ENCODE data around the gene SIAH2. TPM values are rescaled to one million over a fixed set of nuclear protein-coding genes. Genes with fewer than 3 reads are reported as not detected.

The SIAH2 gene
- total and polyA plus RNA-seq, 9 of the 15 experiments (the other 6 are each of a cell fraction or from before 2014, with no cell fraction given) = 4.8 to 39.0 (median 29.9) TPM

DNA sequence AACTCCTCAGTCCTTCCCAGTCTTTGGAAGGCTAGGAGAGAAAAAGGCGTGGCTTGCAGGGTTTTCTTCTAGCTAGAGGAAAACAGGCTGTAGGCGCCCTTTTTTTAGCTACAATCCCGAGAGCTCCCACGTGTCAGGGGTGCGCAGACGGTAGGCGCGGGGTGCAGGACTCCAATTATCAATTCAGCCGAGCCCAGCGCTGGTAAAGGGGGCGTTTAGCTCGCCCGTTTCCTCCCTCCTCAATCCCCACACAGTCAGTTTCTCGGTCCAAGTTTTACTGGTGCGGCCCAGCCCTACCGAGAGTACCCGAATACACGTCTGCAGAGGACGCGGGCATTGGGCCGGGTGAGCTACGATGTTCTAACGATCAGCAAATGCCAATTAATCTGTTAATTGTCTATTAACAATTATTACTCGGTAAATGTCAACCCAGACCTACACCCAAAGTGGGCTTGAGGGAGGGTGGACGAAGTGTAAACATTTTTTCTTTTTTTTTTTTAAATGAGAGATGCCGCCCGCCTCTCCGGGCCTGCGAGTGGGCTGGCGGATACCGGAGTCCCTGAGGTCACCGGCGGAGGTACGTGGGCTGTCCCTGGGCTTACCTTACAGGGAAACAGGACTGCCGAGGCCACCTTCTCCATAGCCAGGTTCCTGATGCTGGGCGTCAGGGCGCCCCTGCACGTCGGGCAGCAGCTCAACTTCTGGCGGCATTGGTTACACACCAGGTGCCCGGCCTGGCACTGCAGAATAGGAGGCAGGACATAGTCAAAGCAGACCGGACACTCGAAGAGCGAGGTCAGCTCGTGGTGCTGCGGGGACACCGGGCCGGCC lies 923 bp downstream of the SIAH2 start (continued):
- TF ChIP-seq, protein P1, sequence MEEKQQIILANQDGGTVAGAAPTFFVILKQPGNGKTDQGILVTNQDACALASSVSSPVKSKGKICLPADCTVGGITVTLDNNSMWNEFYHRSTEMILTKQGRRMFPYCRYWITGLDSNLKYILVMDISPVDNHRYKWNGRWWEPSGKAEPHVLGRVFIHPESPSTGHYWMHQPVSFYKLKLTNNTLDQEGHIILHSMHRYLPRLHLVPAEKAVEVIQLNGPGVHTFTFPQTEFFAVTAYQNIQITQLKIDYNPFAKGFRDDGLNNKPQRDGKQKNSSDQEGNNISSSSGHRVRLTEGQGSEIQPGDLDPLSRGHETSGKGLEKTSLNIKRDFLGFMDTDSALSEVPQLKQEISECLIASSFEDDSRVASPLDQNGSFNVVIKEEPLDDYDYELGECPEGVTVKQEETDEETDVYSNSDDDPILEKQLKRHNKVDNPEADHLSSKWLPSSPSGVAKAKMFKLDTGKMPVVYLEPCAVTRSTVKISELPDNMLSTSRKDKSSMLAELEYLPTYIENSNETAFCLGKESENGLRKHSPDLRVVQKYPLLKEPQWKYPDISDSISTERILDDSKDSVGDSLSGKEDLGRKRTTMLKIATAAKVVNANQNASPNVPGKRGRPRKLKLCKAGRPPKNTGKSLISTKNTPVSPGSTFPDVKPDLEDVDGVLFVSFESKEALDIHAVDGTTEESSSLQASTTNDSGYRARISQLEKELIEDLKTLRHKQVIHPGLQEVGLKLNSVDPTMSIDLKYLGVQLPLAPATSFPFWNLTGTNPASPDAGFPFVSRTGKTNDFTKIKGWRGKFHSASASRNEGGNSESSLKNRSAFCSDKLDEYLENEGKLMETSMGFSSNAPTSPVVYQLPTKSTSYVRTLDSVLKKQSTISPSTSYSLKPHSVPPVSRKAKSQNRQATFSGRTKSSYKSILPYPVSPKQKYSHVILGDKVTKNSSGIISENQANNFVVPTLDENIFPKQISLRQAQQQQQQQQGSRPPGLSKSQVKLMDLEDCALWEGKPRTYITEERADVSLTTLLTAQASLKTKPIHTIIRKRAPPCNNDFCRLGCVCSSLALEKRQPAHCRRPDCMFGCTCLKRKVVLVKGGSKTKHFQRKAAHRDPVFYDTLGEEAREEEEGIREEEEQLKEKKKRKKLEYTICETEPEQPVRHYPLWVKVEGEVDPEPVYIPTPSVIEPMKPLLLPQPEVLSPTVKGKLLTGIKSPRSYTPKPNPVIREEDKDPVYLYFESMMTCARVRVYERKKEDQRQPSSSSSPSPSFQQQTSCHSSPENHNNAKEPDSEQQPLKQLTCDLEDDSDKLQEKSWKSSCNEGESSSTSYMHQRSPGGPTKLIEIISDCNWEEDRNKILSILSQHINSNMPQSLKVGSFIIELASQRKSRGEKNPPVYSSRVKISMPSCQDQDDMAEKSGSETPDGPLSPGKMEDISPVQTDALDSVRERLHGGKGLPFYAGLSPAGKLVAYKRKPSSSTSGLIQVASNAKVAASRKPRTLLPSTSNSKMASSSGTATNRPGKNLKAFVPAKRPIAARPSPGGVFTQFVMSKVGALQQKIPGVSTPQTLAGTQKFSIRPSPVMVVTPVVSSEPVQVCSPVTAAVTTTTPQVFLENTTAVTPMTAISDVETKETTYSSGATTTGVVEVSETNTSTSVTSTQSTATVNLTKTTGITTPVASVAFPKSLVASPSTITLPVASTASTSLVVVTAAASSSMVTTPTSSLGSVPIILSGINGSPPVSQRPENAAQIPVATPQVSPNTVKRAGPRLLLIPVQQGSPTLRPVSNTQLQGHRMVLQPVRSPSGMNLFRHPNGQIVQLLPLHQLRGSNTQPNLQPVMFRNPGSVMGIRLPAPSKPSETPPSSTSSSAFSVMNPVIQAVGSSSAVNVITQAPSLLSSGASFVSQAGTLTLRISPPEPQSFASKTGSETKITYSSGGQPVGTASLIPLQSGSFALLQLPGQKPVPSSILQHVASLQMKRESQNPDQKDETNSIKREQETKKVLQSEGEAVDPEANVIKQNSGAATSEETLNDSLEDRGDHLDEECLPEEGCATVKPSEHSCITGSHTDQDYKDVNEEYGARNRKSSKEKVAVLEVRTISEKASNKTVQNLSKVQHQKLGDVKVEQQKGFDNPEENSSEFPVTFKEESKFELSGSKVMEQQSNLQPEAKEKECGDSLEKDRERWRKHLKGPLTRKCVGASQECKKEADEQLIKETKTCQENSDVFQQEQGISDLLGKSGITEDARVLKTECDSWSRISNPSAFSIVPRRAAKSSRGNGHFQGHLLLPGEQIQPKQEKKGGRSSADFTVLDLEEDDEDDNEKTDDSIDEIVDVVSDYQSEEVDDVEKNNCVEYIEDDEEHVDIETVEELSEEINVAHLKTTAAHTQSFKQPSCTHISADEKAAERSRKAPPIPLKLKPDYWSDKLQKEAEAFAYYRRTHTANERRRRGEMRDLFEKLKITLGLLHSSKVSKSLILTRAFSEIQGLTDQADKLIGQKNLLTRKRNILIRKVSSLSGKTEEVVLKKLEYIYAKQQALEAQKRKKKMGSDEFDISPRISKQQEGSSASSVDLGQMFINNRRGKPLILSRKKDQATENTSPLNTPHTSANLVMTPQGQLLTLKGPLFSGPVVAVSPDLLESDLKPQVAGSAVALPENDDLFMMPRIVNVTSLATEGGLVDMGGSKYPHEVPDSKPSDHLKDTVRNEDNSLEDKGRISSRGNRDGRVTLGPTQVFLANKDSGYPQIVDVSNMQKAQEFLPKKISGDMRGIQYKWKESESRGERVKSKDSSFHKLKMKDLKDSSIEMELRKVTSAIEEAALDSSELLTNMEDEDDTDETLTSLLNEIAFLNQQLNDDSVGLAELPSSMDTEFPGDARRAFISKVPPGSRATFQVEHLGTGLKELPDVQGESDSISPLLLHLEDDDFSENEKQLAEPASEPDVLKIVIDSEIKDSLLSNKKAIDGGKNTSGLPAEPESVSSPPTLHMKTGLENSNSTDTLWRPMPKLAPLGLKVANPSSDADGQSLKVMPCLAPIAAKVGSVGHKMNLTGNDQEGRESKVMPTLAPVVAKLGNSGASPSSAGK (IDR thresholded peaks at IDR 0.05) = peak; percentile 44
- TF ChIP-seq FIP1L1 (IDR thresholded peaks at IDR 0.05; ENCODE audit: low read depth, low read length, poor library complexity, severe bottlenecking) = no peak
- TF ChIP-seq, protein P2, sequence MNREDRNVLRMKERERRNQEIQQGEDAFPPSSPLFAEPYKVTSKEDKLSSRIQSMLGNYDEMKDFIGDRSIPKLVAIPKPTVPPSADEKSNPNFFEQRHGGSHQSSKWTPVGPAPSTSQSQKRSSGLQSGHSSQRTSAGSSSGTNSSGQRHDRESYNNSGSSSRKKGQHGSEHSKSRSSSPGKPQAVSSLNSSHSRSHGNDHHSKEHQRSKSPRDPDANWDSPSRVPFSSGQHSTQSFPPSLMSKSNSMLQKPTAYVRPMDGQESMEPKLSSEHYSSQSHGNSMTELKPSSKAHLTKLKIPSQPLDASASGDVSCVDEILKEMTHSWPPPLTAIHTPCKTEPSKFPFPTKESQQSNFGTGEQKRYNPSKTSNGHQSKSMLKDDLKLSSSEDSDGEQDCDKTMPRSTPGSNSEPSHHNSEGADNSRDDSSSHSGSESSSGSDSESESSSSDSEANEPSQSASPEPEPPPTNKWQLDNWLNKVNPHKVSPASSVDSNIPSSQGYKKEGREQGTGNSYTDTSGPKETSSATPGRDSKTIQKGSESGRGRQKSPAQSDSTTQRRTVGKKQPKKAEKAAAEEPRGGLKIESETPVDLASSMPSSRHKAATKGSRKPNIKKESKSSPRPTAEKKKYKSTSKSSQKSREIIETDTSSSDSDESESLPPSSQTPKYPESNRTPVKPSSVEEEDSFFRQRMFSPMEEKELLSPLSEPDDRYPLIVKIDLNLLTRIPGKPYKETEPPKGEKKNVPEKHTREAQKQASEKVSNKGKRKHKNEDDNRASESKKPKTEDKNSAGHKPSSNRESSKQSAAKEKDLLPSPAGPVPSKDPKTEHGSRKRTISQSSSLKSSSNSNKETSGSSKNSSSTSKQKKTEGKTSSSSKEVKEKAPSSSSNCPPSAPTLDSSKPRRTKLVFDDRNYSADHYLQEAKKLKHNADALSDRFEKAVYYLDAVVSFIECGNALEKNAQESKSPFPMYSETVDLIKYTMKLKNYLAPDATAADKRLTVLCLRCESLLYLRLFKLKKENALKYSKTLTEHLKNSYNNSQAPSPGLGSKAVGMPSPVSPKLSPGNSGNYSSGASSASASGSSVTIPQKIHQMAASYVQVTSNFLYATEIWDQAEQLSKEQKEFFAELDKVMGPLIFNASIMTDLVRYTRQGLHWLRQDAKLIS (CRISPR knock-in tag; IDR thresholded peaks at IDR 0.05) = peak; percentile 61; the same call in 1 of the 2 replicates
- TF ChIP-seq, protein P3, sequence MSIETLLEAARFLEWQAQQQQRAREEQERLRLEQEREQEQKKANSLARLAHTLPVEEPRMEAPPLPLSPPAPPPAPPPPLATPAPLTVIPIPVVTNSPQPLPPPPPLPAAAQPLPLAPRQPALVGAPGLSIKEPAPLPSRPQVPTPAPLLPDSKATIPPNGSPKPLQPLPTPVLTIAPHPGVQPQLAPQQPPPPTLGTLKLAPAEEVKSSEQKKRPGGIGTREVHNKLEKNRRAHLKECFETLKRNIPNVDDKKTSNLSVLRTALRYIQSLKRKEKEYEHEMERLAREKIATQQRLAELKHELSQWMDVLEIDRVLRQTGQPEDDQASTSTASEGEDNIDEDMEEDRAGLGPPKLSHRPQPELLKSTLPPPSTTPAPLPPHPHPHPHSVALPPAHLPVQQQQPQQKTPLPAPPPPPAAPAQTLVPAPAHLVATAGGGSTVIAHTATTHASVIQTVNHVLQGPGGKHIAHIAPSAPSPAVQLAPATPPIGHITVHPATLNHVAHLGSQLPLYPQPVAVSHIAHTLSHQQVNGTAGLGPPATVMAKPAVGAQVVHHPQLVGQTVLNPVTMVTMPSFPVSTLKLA (conservative IDR thresholded peaks at IDR 0.05) = peak; percentile 68 to 83; a peak in 3 of 4 replicates
- TF ChIP-seq NR4A1 (CRISPR knock-in tag; IDR thresholded peaks at IDR 0.05) = 0 out of 2 replicates have a peak, but pooled peaks have one; percentile 8
- TF ChIP-seq NR4A1 (tag; IDR thresholded peaks at IDR 0.05) = no peak
- TF ChIP-seq HDAC1 (IDR thresholded peaks at IDR 0.05) = peak in 1 of 2 experiments; percentile 64; a peak in 2 of 4 replicates
- peak; percentile 54 for TF ChIP-seq POLR2A (conservative IDR thresholded peaks at IDR 0.05)
- TF ChIP-seq ELF4 (CRISPR knock-in tag; IDR thresholded peaks at IDR 0.05) = no peak
- peak; percentile 39 for TF ChIP-seq EP400 (IDR thresholded peaks at IDR 0.05)
